Heart left ventricle (tissue), 13 donors: Measurements from ENCODE around the gene CD83.

Experiments
- POLR2A ChIP-seq, 2 donors: fragments of 450-650 bp; IDR thresholded peaks; one replicate each; pipeline ENCODE4 v1.6.1; 2017; ENCODE audit warnings: antibody characterized with exemption in 2 of 2, mild to moderate bottlenecking in 2 of 2, moderate library complexity in 2 of 2
- TF ChIP-seq, protein P1 (sequence below), 12 donors: fragments of 200-600 bp; sonication (generic) in 4 of 12; IDR thresholded peaks; one replicate each; pipeline versions ENCODE4 v1.5.0 to v1.8.0; 2018 to 2022; ENCODE audit warnings: antibody characterized with exemption in 12 of 12, mild to moderate bottlenecking in 5 of 12
- donor health status: ischemic (EF 13 %, LVEDD 7.1; RV severe dilation, severe dysfunction).
- donor health status: DM: no; HTN: yes; CAD: no.
- donor health status: DM: no; HTN: no; CAD: no.
- donor health status: ischemic (EF 25% LVEDD 6.9; RV normal size, moderate dysfunction).
- donor health status: ischemic (EF 25% LVEDD 5.7; RV mildly dilated, moderate dysfunction).
- donor health status: ischemic (EF 35%, LVEDD 5.7; RV mildly dilated, moderate dysfunction).
- donor health status: nonischemic (EF 11% LVEDD 7.7; RV severe dilation, severe dysfunction).
- donor health status: DM: yes; HTN: yes; CAD: no.
- donor health status: PGD.
- donor health status: ischemic (EF 29% LVEDD 5.4; RV normal size, mild dysfunction).
- donor health status: nonischemic (EF 23%, LVEDD 6.1; RV moderate dilation, normal function).

DNA sequence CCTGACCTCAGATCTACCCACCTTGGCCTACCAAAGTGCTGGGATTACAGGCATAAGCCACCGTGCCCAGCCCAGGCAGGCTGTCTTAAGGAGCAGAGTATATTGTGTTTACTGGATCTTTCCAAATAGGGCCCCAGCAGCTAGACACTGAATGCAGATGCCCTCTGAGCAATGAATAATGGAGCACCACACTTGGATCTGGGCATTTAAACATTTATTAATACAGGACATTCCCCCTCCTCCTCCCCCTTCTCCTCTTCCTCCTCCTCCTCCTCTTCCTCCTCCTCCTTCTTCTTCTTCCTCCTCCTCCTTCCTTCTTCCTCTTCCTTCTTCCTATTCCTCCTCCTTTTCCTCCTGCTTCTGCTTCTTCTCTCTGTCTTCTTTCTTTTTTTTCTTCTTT lies 34.2 kb downstream of the CD83 start:
- no peak for TF ChIP-seq POLR2A (IDR thresholded peaks at IDR 0.05)
- TF ChIP-seq, protein P1, sequence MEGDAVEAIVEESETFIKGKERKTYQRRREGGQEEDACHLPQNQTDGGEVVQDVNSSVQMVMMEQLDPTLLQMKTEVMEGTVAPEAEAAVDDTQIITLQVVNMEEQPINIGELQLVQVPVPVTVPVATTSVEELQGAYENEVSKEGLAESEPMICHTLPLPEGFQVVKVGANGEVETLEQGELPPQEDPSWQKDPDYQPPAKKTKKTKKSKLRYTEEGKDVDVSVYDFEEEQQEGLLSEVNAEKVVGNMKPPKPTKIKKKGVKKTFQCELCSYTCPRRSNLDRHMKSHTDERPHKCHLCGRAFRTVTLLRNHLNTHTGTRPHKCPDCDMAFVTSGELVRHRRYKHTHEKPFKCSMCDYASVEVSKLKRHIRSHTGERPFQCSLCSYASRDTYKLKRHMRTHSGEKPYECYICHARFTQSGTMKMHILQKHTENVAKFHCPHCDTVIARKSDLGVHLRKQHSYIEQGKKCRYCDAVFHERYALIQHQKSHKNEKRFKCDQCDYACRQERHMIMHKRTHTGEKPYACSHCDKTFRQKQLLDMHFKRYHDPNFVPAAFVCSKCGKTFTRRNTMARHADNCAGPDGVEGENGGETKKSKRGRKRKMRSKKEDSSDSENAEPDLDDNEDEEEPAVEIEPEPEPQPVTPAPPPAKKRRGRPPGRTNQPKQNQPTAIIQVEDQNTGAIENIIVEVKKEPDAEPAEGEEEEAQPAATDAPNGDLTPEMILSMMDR (IDR thresholded peaks at IDR 0.05), result no peak
